A673 (cell line): ENCODE results near the gene MISP3. TPM values are rescaled to one million over a fixed set of nuclear protein-coding genes. Genes with fewer than 3 reads are reported as not detected.

Experiments used
- BruUV-seq: library from RNA; stranded (reverse); fragments of 400-500 nt; replicated peaks from 2 replicates; lab custom pipeline; 2021; lab: Mats Ljungman, UMichigan
- CTCF ChIA-PET: fragments of 300-600 bp; sonication (Branson Sonifier 250); formaldehyde crosslinking; loops from one replicate; lab custom pipeline; 2022; ENCODE audit warnings: antibody characterized with exemption; lab: Charles Lee
- POLR2A ChIA-PET: fragments of 300-600 bp; sonication (Branson Sonifier 250); formaldehyde crosslinking; loops from one replicate; lab custom pipeline; 2022; ENCODE audit warnings: antibody characterized with exemption; ENCODE audit not compliant: low non-redundant PET; lab: Charles Lee
- DNase-seq: peaks from one replicate; pipeline ENCODE4 v3.0.0-alpha.2; 2015; ENCODE audit warnings: low spot score
- H3K27ac ChIP-seq: fragments of 200-600 bp; sonication (generic); 2 replicates; pipeline ENCODE4 v1.5.1; 2016; ENCODE audit warnings: mixed run types, low read depth, mild to moderate bottlenecking, mixed read lengths, antibody characterized with exemption, low read length; ENCODE audit not compliant: poor library complexity, severe bottlenecking
- H3K27me3 ChIP-seq: fragments of 200-600 bp; sonication (generic); replicated peaks from 2 replicates; pipeline ENCODE4 v1.6.1; 2017; ENCODE audit warnings: mixed run types, low read depth, mild to moderate bottlenecking, mixed read lengths, antibody characterized with exemption, low read length; ENCODE audit not compliant: insufficient read depth, poor library complexity
- H3K36me3 ChIP-seq: fragments of 200-600 bp; sonication (generic); 2 replicates; pipeline ENCODE4 v1.6.1; 2016; ENCODE audit warnings: mixed run types, mild to moderate bottlenecking, mixed read lengths, antibody characterized with exemption, low read length; ENCODE audit not compliant: insufficient read depth, poor library complexity, severe bottlenecking
- H3K4me1 ChIP-seq: fragments of 200-600 bp; sonication (generic); 2 replicates; pipeline ENCODE4 v1.6.1; 2017; ENCODE audit warnings: mixed run types, mild to moderate bottlenecking, mixed read lengths, antibody characterized with exemption, low read length; ENCODE audit not compliant: insufficient read depth, poor library complexity, severe bottlenecking
- H3K4me3 ChIP-seq: fragments of 200-600 bp; sonication (generic); 2 replicates; pipeline ENCODE4 v1.5.1; 2016; ENCODE audit warnings: low read depth, mixed run types, mild to moderate bottlenecking, mixed read lengths, low read length; ENCODE audit not compliant: poor library complexity, severe bottlenecking
- H3K9me3 ChIP-seq: fragments of 200-600 bp; sonication (generic); 2 replicates; pipeline ENCODE4 v1.6.1; 2016; ENCODE audit warnings: mixed run types, low read depth, mild to moderate bottlenecking, mixed read lengths, antibody characterized with exemption, low read length; ENCODE audit not compliant: poor library complexity, severe bottlenecking
- EZH2 ChIP-seq: fragments of 200-600 bp; sonication (generic); IDR thresholded peaks from 2 replicates; pipeline ENCODE4 v1.6.1; 2017; ENCODE audit warnings: borderline replicate concordance, low read depth, mild to moderate bottlenecking, mixed read lengths, antibody characterized with exemption, low read length; ENCODE audit not compliant: poor library complexity, severe bottlenecking
- intact Hi-C: fragments of 100-400 bp; cut with micrococcal nuclease; formaldehyde crosslinking; loops from one replicate; pipeline ENCODE4 v1.10.0; 2022; ENCODE audit not compliant: unreplicated experiment
- total RNA-seq: library from RNA; stranded (reverse); gene quantifications from 2 replicates; pipeline ENCODE4 v1.2.3, GENCODE V29; 2021
- TF ChIP-seq, protein P1 (sequence below): fragments of 300-800, 200-600 bp; sonication (generic); conservative IDR thresholded peaks from 2 replicates; pipeline ENCODE4 v1.5.1; 2017; ENCODE audit warnings: low read depth, mild to moderate bottlenecking, antibody characterized with exemption, low read length, moderate library complexity, mixed read lengths

MISP3 gene
- total RNA-seq, 1 experiment from 2014 or later, result 0.26 TPM

- Histone ChIP-seq H3K4me3 (no peak overlapping the region), H3K9me3 (no peaks in the 10 kb centered on the region), H3K36me3 (no peaks in the 10 kb centered on the region), H3K4me1 (peaks cover 24% of the 10 kb centered on the region), H3K27me3 (no peaks in the 10 kb centered on the region), H3K27ac (no peak overlapping the region)
- BruUV-seq, result no TSS peak
- no peak for TF ChIP-seq EZH2
- TF ChIP-seq, protein P1, sequence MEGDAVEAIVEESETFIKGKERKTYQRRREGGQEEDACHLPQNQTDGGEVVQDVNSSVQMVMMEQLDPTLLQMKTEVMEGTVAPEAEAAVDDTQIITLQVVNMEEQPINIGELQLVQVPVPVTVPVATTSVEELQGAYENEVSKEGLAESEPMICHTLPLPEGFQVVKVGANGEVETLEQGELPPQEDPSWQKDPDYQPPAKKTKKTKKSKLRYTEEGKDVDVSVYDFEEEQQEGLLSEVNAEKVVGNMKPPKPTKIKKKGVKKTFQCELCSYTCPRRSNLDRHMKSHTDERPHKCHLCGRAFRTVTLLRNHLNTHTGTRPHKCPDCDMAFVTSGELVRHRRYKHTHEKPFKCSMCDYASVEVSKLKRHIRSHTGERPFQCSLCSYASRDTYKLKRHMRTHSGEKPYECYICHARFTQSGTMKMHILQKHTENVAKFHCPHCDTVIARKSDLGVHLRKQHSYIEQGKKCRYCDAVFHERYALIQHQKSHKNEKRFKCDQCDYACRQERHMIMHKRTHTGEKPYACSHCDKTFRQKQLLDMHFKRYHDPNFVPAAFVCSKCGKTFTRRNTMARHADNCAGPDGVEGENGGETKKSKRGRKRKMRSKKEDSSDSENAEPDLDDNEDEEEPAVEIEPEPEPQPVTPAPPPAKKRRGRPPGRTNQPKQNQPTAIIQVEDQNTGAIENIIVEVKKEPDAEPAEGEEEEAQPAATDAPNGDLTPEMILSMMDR, result peak; percentile 46
- intact Hi-C loops, result no loop called here
- no peak for DNase-seq
- CTCF ChIA-PET, result no interaction called here
- POLR2A ChIA-PET, result interaction anchor here (0.6 kb wide), 1 partner anchor 264 kb away, joined by 3 read pairs; no protein-coding TSS in a partner anchor
These were observed 42.3 kb downstream of the MISP3 start for GRCh38 chr19:14114854-14115253.

DNA sequence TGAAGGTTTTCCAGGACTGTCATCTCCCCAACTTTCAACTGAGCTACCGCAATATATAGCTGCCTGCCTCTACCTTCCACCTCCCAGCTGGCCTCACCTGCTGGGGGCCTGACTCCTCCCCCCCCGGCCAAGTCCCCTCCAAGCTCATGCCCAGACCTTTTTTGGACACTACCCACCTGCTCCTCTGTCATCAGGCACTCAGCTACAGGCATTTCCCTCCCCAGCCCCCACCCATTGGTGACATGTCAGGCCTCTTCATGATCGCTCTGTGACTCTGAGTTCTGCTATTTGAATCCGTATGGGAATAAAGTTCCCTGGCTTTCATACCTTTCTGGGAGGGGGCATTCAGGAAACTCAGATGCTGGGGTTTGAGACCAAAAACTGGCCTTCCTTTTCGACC is 43.2 kb downstream of the MISP3 start:
- CTCF ChIA-PET, result interaction anchor here (0.5 to 0.6 kb wide), 3 partner anchors 13 to 276 kb away, joined by 3 to 11 read pairs (median 3); no protein-coding TSS in a partner anchor
- Histone ChIP-seq H3K4me3 (no peak overlapping the region), H3K4me1 (peaks cover 24% of the 10 kb centered on the region), H3K27me3 (no peaks in the 10 kb centered on the region), H3K36me3 (no peaks in the 10 kb centered on the region), H3K9me3 (no peaks in the 10 kb centered on the region), H3K27ac (no peak overlapping the region)
- POLR2A ChIA-PET, result interaction anchor here (0.6 kb wide), 1 partner anchor 263 kb away, joined by 3 read pairs; no protein-coding TSS in a partner anchor
- no peak for DNase-seq
- intact Hi-C loops, result no loop called here
- BruUV-seq, result no TSS peak
- TF ChIP-seq, protein P1, result no peak
- TF ChIP-seq EZH2, result no peak

GRCh38 chr19:14116525-14116917 is 43.9 kb downstream of the MISP3 start:
- Histone ChIP-seq H3K27me3 (no peaks in the 10 kb centered on the region), H3K4me1 (peaks cover 24% of the 10 kb centered on the region), H3K36me3 (no peaks in the 10 kb centered on the region), H3K4me3 (peak overlapping the region; percentile 78), H3K9me3 (no peaks in the 10 kb centered on the region), H3K27ac (peak overlapping the region; percentile 14)
- BruUV-seq, result no TSS peak
- intact Hi-C loops, result no loop called here
- ChIA-PET POLR2A (no interaction called here), CTCF (no interaction called here)
- TF ChIP-seq, protein P1, result no peak
- TF ChIP-seq EZH2, result no peak
- DNase-seq, result no peak
